Measurements from ENCODE around the gene NBAS. TPM values are rescaled to one million over a fixed set of nuclear protein-coding genes. Genes with fewer than 3 reads are reported as not detected.
"Not testable (repeated sequence)": the region's sequence is repeated elsewhere in the genome, so short reads cannot be mapped to it uniquely, and the experiment has no call there.

Gene NBAS
- polyA plus RNA-seq, 1 of the 3 experiments (the other 2 are of a cell fraction): 12.0 TPM

DNA sequence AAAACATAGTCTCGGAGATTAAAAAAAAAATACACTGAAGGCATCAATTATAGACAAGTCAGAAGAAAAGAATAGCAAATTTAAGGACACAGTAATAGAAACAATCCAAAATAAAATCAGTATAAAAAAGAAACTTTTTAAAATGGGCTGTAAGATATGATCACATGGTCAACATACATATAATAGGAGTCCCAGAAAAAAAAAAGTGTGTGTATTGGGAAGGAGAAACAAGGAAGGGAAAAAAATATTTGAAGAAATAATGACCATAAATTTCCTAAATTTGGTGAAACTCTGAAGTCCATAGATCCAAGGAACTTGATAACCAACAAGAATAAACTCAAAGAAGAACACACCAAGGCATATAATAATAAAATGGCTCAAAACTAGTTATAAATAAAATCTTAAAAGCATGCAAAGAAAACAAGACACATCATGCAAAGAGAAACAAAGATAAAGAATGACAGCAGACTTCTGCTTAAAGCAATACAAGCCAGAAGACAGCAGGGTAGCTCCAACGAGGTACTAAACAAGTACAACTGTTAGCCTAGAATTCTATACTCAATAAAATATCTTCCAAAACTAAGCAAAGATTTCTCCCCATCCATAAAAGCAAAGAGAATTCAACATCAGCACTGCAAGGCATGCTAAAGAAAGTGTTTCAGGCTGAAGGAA, 115.1 kb downstream of the NBAS start:
- Histone ChIP-seq H3K9ac (no peak overlapping the region), H3K4me1 (ENCODE audit: control insufficient read depth in 1 of 2, insufficient read depth in 2 of 2, low read depth in 1 of 2, low read length in 1 of 2) (no peaks in the 10 kb centered on the region), H3K27ac (ENCODE audit: low read depth in 2 of 2, low read length in 1 of 2) (no peak overlapping the region), H3K36me3 (replicated peaks in 1 of 2; ENCODE audit: control insufficient read depth in 1 of 2, insufficient read depth in 2 of 2, low read length in 1 of 2) (peaks cover 7 to 17% of the 10 kb centered on the region in 2 experiments), H3K9me3 (no peaks in the 10 kb centered on the region; the same call in 1 of the 2 replicates), H4K20me1 (ENCODE audit: insufficient read depth) (no peaks in the 10 kb centered on the region), H3K9me2 (no peaks in the 10 kb centered on the region), H3K27me3 (ENCODE audit: insufficient read depth) (no peaks in the 10 kb centered on the region), H3K79me2 (ENCODE audit: insufficient read depth) (peaks cover 3% of the 10 kb centered on the region; the same call in 1 of the 2 replicates), H3K4me2 (no peak overlapping the region), H3F3A (replicated peaks; ENCODE audit: insufficient read depth) (no peaks in the 10 kb centered on the region), H2AFZ (ENCODE audit: low read depth) (no peak overlapping the region), H3K4me3 (ENCODE audit: low read depth in 2 of 2, low read length in 1 of 2) (no peak overlapping the region)
- DNase-seq: no peak
- ChIA-PET POLR2A (no interaction called here), CTCF (no interaction called here)
- WGBS (ENCODE audit: low lambda C conversion rate): 66% methylated on average over 2 of the region's 2 CpGs
- TF ChIP-seq FOXM1 (IDR thresholded peaks at IDR 0.05; ENCODE audit: low read depth) (no peak), EP300 (IDR thresholded peaks at IDR 0.05; ENCODE audit: borderline replicate concordance in 1 of 2, low read depth in 1 of 2, low read length in 1 of 2) (no peak), POLR2AphosphoS5 (IDR thresholded peaks at IDR 0.05; ENCODE audit: low read depth, low read length) (no peak), RAD21 (IDR thresholded peaks at IDR 0.05; ENCODE audit: low read length) (no peak), TEAD4 (IDR thresholded peaks at IDR 0.05; ENCODE audit: borderline replicate concordance, insufficient read depth) (no peak), RFX5 (IDR thresholded peaks at IDR 0.05; ENCODE audit: low read length) (no peak), JUND (IDR thresholded peaks at IDR 0.05) (no peak), ELF1 (IDR thresholded peaks at IDR 0.05) (no peak), GABPA (IDR thresholded peaks at IDR 0.05; ENCODE audit: low read depth) (no peak), CHD2 (IDR thresholded peaks at IDR 0.05; ENCODE audit: low read length, partially characterized antibody) (no peak), RCOR1 (IDR thresholded peaks at IDR 0.05; ENCODE audit: low read length) (no peak), RXRA (IDR thresholded peaks at IDR 0.05; ENCODE audit: borderline replicate concordance, low read depth) (no peak), FOXJ3 (CRISPR knock-in tag; IDR thresholded peaks at IDR 0.05) (no peak), SMC3 (IDR thresholded peaks at IDR 0.05; ENCODE audit: low read depth, low read length) (no peak), EZH2phosphoT487 (IDR thresholded peaks at IDR 0.05; ENCODE audit: borderline replicate concordance, low read depth) (no peak)
- TF ChIP-seq, protein P1, sequence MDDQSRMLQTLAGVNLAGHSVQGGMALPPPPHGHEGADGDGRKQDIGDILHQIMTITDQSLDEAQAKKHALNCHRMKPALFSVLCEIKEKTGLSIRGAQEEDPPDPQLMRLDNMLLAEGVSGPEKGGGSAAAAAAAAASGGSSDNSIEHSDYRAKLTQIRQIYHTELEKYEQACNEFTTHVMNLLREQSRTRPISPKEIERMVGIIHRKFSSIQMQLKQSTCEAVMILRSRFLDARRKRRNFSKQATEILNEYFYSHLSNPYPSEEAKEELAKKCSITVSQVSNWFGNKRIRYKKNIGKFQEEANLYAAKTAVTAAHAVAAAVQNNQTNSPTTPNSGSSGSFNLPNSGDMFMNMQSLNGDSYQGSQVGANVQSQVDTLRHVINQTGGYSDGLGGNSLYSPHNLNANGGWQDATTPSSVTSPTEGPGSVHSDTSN (IDR thresholded peaks at IDR 0.05): no peak
- TF ChIP-seq, protein P2, sequence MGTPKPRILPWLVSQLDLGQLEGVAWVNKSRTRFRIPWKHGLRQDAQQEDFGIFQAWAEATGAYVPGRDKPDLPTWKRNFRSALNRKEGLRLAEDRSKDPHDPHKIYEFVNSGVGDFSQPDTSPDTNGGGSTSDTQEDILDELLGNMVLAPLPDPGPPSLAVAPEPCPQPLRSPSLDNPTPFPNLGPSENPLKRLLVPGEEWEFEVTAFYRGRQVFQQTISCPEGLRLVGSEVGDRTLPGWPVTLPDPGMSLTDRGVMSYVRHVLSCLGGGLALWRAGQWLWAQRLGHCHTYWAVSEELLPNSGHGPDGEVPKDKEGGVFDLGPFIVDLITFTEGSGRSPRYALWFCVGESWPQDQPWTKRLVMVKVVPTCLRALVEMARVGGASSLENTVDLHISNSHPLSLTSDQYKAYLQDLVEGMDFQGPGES (IDR thresholded peaks at IDR 0.05; ENCODE audit: low read depth, low read length): no peak
- TF ChIP-seq, protein P3, sequence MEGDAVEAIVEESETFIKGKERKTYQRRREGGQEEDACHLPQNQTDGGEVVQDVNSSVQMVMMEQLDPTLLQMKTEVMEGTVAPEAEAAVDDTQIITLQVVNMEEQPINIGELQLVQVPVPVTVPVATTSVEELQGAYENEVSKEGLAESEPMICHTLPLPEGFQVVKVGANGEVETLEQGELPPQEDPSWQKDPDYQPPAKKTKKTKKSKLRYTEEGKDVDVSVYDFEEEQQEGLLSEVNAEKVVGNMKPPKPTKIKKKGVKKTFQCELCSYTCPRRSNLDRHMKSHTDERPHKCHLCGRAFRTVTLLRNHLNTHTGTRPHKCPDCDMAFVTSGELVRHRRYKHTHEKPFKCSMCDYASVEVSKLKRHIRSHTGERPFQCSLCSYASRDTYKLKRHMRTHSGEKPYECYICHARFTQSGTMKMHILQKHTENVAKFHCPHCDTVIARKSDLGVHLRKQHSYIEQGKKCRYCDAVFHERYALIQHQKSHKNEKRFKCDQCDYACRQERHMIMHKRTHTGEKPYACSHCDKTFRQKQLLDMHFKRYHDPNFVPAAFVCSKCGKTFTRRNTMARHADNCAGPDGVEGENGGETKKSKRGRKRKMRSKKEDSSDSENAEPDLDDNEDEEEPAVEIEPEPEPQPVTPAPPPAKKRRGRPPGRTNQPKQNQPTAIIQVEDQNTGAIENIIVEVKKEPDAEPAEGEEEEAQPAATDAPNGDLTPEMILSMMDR (IDR thresholded peaks at IDR 0.05): no peak
- TF ChIP-seq, protein P4, sequence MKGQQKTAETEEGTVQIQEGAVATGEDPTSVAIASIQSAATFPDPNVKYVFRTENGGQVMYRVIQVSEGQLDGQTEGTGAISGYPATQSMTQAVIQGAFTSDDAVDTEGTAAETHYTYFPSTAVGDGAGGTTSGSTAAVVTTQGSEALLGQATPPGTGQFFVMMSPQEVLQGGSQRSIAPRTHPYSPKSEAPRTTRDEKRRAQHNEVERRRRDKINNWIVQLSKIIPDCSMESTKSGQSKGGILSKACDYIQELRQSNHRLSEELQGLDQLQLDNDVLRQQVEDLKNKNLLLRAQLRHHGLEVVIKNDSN (IDR thresholded peaks at IDR 0.05; ENCODE audit: borderline replicate concordance, low read depth): no peak
- TF ChIP-seq, protein P5, sequence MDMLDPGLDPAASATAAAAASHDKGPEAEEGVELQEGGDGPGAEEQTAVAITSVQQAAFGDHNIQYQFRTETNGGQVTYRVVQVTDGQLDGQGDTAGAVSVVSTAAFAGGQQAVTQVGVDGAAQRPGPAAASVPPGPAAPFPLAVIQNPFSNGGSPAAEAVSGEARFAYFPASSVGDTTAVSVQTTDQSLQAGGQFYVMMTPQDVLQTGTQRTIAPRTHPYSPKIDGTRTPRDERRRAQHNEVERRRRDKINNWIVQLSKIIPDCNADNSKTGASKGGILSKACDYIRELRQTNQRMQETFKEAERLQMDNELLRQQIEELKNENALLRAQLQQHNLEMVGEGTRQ (IDR thresholded peaks at IDR 0.05; ENCODE audit: borderline replicate concordance, low read depth, low read length): no peak

DNA sequence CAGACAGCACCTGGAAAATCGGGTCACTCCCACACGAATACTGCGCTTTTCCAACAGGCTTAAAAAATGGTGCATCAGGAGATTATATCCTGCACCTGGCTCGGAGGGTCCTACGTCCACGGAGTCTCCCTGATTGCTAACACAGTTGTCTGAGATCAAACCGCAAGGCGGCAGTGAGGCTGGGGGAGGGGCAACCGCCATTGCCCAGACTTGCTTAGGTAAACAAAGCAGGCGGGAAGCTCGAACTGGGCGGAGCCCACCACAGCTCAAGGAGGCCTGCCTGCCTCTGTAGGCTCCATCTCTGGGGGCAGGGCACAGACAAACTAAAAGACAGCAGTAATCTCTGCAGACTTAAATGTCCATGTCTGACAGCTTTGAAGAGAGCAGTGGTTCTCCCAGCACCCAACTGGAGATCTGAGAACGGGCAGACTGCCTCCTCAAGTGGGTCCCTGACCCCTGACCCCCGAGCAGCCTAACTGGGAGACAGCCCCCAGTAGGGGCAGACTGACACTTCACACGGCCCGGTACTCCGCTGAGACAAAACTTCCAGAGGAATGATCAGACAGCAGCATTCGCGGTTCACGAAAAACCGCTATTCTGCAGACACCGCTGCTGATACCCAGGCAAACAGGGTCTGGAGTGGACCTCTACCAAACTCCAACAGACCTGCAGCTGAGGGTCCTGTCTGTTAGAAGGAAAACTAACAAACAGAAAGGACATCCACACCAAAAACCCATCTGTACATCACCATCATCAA, 121.2 kb downstream of the NBAS start:
- H3F3A ChIP-seq (replicated peaks; ENCODE audit: insufficient read depth); H3K4me1 ChIP-seq (ENCODE audit: control insufficient read depth in 1 of 2, insufficient read depth in 2 of 2, low read depth in 1 of 2, low read length in 1 of 2); H3K9me3 ChIP-seq; H3K36me3 ChIP-seq (replicated peaks in 1 of 2; ENCODE audit: control insufficient read depth in 1 of 2, insufficient read depth in 2 of 2, low read length in 1 of 2); H3K79me2 ChIP-seq (ENCODE audit: insufficient read depth); H2AFZ ChIP-seq (ENCODE audit: low read depth); H3K9ac ChIP-seq; POLR2A ChIA-PET; H3K27me3 ChIP-seq (ENCODE audit: insufficient read depth); H3K27ac ChIP-seq (ENCODE audit: low read depth in 2 of 2, low read length in 1 of 2); DNase-seq; H3K4me3 ChIP-seq (ENCODE audit: low read depth in 2 of 2, low read length in 1 of 2); H3K4me2 ChIP-seq; H4K20me1 ChIP-seq (ENCODE audit: insufficient read depth); CTCF ChIA-PET; H3K9me2 ChIP-seq: not testable (repeated sequence)
- 97% methylated on average over 20 of the region's 22 CpGs for WGBS (ENCODE audit: low lambda C conversion rate)

All from SK-N-SH (cell line).